WTC11 (cell line): ENCODE results near the gene SGCG.

Experiments used
- CTCF ChIP-seq: fragments of 200-600 bp; IDR thresholded peaks from 2 replicates; pipeline ENCODE4 v1.8.0; 2022; ENCODE audit warnings: antibody characterized with exemption
- E2F1 ChIP-seq: sonication (generic); formaldehyde crosslinking; IDR thresholded peaks from 2 replicates; pipeline ENCODE4 v1.8.0; 2022; ENCODE audit warnings: mild to moderate bottlenecking, missing genetic modification reagents
- E2F4 ChIP-seq: sonication (generic); formaldehyde crosslinking; IDR thresholded peaks from 2 replicates; pipeline ENCODE4 v1.8.1; 2022; ENCODE audit warnings: low read depth, mild to moderate bottlenecking, moderate library complexity, missing genetic modification reagents, borderline replicate concordance
- STAT6 ChIP-seq: sonication (generic); formaldehyde crosslinking; conservative IDR thresholded peaks from 2 replicates; pipeline ENCODE4 v1.8.1; 2023; ENCODE audit warnings: mild to moderate bottlenecking, low read depth, missing genetic modification reagents, moderate library complexity

GRCh38 chr13:23267571-23267970 is 86.8 kb downstream of the SGCG start:
- no peak for TF ChIP-seq E2F4
- TF ChIP-seq E2F1 = no peak
- no peak for TF ChIP-seq CTCF
- TF ChIP-seq STAT6 (CRISPR knock-in tag) = no peak
